EL (cell line): Measurements from ENCODE around the gene COL25A1.

Experiments used
- DNase-seq: peaks from one replicate; pipeline ENCODE4 v3.0.0-alpha.2; 2016

The COL25A1 gene

GRCh38 chr4:109302361-109303139 is at the start of gene COL25A1:
Gene COL25A1 (minus strand): TSS chr4:109302658.
- DNase-seq: peak; percentile 35

GRCh38 chr4:109350121-109350520 is 47.7 kb upstream of the COL25A1 start:
- no peak for DNase-seq

- no peak for DNase-seq
These were observed 32.0 kb upstream of the COL25A1 start for GRCh38 chr4:109334129-109335105.

GRCh38 chr4:109332926-109333464 is 30.5 kb upstream of the COL25A1 start:
- DNase-seq: peak; percentile 12

- DNase-seq: no peak
These were observed 25.2 kb upstream of the COL25A1 start for GRCh38 chr4:109327641-109328040.

- no peak for DNase-seq
These were observed 23.2 kb upstream of the COL25A1 start for GRCh38 chr4:109325698-109326097.

GRCh38 chr4:109323348-109323747 is 20.9 kb upstream of the COL25A1 start:
- no peak for DNase-seq

- no peak for DNase-seq
These were observed 18.8 kb upstream of the COL25A1 start for GRCh38 chr4:109321232-109321631.

- DNase-seq: no peak
These were observed 17.2 kb upstream of the COL25A1 start for GRCh38 chr4:109319684-109320083.

GRCh38 chr4:109319156-109319555 is 16.7 kb upstream of the COL25A1 start:
- DNase-seq: no peak

GRCh38 chr4:109315818-109316217 is 13.4 kb upstream of the COL25A1 start:
- DNase-seq: peak; percentile 2

- no peak for DNase-seq
These were observed 12.9 kb upstream of the COL25A1 start for GRCh38 chr4:109315341-109315740.

GRCh38 chr4:109313168-109314133 is 11.0 kb upstream of the COL25A1 start:
- no peak for DNase-seq

- peak; percentile 44 for DNase-seq
These were observed 660 bp upstream of the COL25A1 start for GRCh38 chr4:109303140-109303496.

GRCh38 chr4:109301651-109302360 is 652 bp downstream of the COL25A1 start:
- no peak for DNase-seq

- DNase-seq: no peak
These were observed 4.0 kb downstream of the COL25A1 start for GRCh38 chr4:109298279-109299010.

- no peak for DNase-seq
These were observed 5.9 kb downstream of the COL25A1 start for GRCh38 chr4:109296527-109296926.

- no peak for DNase-seq
These were observed 7.4 kb downstream of the COL25A1 start for GRCh38 chr4:109295081-109295480.

- no peak for DNase-seq
These were observed 7.9 kb downstream of the COL25A1 start for GRCh38 chr4:109294468-109295020.

- peak; percentile 20 for DNase-seq
These were observed 8.5 kb downstream of the COL25A1 start for GRCh38 chr4:109294006-109294405.
